Peyer's patch (tissue), 4 donors: ENCODE measurements around the gene EXOC1. TPM values are rescaled to one million over a fixed set of nuclear protein-coding genes. Genes with fewer than 3 reads are reported as not detected.

Experiments
- DNase-seq, 3 donors: peaks; one replicate each; pipeline ENCODE4 v3.0.0-alpha.2; 2017 to 2019
- H3K27ac ChIP-seq, 4 donors: fragments of 200-600 bp; sonication (generic); one replicate each; pipeline ENCODE4 v1.5.1; 2016 to 2019
- H3K27me3 ChIP-seq, 2 donors: fragments of 200-600 bp; sonication (generic); one replicate each; pipeline ENCODE4 v1.5.1; 2019
- H3K36me3 ChIP-seq, 3 donors: fragments of 200-600 bp; sonication (generic); one replicate each; pipeline ENCODE4 v1.5.1; 2016 to 2019
- H3K4me1 ChIP-seq, 4 donors: fragments of 200-600 bp; sonication (generic); one replicate each; pipeline ENCODE4 v1.5.1; 2016 to 2019
- H3K4me3 ChIP-seq, 4 donors: fragments of 200-600 bp; sonication (generic); 1 replicate in 3 of 4; 2 replicates in 1 of 4; pipeline ENCODE4 v1.5.1; 2016 to 2019; ENCODE audit warnings: mild to moderate bottlenecking in 1 of 4
- H3K9me3 ChIP-seq, 4 donors: fragments of 200-600 bp; sonication (generic); one replicate each; pipeline ENCODE4 v1.5.1; 2016 to 2019; ENCODE audit warnings: mild to moderate bottlenecking in 1 of 4
- POLR2A ChIP-seq, 2 donors: fragments of 450-650 bp; IDR thresholded peaks; one replicate each; pipeline ENCODE4 v1.5.1; 2017; ENCODE audit warnings: antibody characterized with exemption in 2 of 2, mild to moderate bottlenecking in 2 of 2, moderate library complexity in 2 of 2
- total RNA-seq, 4 donors: library from RNA; depleted of rRNA; stranded (reverse); fragments of >200 nt; gene quantifications; one replicate each; pipeline ENCODE4 v1.1.0, GENCODE V29; 2016
- TF ChIP-seq, protein P1 (sequence below), 6 experiments: fragments of 450-650 bp in 4 of 6; fragments of 200-600 bp in 2 of 6; sonication (generic) in 1 of 6; IDR thresholded peaks; one replicate each; pipeline ENCODE4 v1.5.1; 2017 to 2019; ENCODE audit warnings: antibody characterized with exemption in 6 of 6, mild to moderate bottlenecking in 3 of 6, moderate library complexity in 1 of 6

EXOC1 gene
- total RNA-seq, 4 donors from 2014 or later = 33.9 to 57.8 (median 44.7) TPM

DNA sequence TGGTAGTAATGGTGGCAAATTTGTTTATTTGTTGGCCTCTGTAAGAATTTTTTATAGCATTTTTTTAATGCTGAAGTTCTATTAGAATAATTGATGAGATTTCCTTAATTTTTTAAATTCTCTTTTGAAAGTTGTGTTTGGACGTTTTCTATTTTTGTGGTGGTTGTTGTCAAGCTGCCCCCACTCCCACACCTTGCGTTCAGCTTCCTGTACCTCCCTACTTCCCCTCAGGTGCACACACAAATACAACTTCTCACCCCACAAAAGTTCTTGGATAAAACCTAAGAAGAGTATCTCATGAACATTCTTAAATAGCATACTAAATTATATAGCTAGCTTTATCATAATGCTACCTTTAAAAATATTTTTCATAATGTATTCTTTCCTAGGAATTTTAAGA, 38.7 kb downstream of the EXOC1 start:
- Histone ChIP-seq H3K36me3 (peaks cover 0 to 67% (median 0%) of the 10 kb centered on the region in 3 donors), H3K4me1 (no peaks in the 10 kb centered on the region), H3K27ac (no peak overlapping the region), H3K27me3 (no peaks in the 10 kb centered on the region), H3K9me3 (no peaks in the 10 kb centered on the region), H3K4me3 (no peak overlapping the region)
- no peak for DNase-seq
- TF ChIP-seq, protein P1, sequence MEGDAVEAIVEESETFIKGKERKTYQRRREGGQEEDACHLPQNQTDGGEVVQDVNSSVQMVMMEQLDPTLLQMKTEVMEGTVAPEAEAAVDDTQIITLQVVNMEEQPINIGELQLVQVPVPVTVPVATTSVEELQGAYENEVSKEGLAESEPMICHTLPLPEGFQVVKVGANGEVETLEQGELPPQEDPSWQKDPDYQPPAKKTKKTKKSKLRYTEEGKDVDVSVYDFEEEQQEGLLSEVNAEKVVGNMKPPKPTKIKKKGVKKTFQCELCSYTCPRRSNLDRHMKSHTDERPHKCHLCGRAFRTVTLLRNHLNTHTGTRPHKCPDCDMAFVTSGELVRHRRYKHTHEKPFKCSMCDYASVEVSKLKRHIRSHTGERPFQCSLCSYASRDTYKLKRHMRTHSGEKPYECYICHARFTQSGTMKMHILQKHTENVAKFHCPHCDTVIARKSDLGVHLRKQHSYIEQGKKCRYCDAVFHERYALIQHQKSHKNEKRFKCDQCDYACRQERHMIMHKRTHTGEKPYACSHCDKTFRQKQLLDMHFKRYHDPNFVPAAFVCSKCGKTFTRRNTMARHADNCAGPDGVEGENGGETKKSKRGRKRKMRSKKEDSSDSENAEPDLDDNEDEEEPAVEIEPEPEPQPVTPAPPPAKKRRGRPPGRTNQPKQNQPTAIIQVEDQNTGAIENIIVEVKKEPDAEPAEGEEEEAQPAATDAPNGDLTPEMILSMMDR (IDR thresholded peaks at IDR 0.05) = no peak
- TF ChIP-seq POLR2A (IDR thresholded peaks at IDR 0.05) = no peak

DNA sequence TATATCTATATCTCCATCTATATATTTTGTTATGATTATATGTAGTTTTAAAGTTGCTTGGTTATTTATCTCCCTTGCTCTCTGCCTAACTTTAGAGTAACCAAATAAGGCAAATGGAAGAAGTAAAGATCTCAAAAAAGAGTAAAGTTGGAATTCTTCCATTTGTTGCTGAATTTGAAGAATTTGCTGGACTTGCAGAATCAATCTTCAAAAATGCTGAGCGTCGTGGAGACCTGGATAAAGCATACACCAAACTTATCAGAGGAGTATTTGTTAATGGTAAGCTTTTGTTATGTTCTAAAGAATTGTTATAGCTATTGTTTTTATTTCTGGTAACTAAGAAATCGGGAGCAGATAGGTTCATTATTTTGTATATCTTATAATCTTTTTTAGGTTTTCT, 43.2 kb downstream of the EXOC1 start:
- DNase-seq = no peak
- Histone ChIP-seq H3K4me3 (no peak overlapping the region), H3K27ac (no peak overlapping the region), H3K36me3 (peaks cover 0 to 72% (median 0%) of the 10 kb centered on the region in 3 donors), H3K27me3 (no peaks in the 10 kb centered on the region), H3K4me1 (no peaks in the 10 kb centered on the region), H3K9me3 (no peaks in the 10 kb centered on the region)
- TF ChIP-seq POLR2A (IDR thresholded peaks at IDR 0.05) = no peak
- TF ChIP-seq, protein P1 (IDR thresholded peaks at IDR 0.05) = no peak

DNA sequence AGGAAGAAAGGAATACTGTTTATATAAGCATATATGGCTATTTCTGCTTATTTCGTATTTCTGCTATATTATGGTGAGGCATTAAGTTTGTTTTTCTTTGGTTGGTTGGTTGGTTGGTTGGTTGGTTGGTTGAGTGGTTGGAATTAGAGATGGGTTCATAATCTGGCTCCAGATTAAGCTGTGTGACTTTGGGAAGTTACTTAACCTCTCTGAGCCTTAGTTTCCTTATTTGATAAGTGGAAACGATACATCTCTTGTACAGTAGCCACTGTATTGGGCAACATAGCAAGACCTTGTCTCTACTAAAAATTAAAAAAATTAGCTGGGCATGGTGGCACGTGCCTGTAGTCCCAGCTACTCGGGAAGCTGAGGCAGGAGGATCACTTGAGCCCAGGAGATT, 49.2 kb downstream of the EXOC1 start:
- no peaks in the 10 kb centered on the region for H3K4me1 ChIP-seq
- no peaks in the 10 kb centered on the region for H3K9me3 ChIP-seq
- H3K27me3 ChIP-seq = no peaks in the 10 kb centered on the region
- no peak for DNase-seq
- no peak overlapping the region for H3K27ac ChIP-seq
- H3K36me3 ChIP-seq = peaks cover 0 to 55% (median 0%) of the 10 kb centered on the region in 3 donors
- no peak overlapping the region for H3K4me3 ChIP-seq
- TF ChIP-seq POLR2A (IDR thresholded peaks at IDR 0.05) = no peak
- TF ChIP-seq, protein P1 (IDR thresholded peaks at IDR 0.05) = no peak

DNA sequence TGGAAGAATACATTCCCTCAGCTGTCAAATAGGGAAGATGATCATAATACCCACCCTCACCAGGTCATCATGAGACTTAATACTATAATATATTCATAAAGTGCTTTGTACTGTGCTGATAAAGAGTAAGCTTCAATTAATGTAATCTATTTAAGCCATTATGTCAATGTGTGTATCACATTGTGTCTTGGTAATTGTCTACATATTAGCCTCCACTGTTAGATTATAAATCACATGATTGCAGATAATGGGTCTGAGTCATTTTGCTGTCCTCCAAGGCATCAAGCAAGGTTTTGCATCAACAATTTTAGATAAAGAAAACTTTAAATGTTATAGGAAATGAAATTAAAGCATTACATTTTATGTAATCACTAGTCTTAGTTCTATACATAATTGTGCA, 50.1 kb downstream of the EXOC1 start:
- H3K27ac ChIP-seq = no peak overlapping the region
- no peak overlapping the region for H3K4me3 ChIP-seq
- TF ChIP-seq, protein P1 (IDR thresholded peaks at IDR 0.05) = no peak
- no peak for TF ChIP-seq POLR2A (IDR thresholded peaks at IDR 0.05)
- DNase-seq = no peak
- H3K36me3 ChIP-seq = peaks cover 0 to 49% (median 0%) of the 10 kb centered on the region in 3 donors
- H3K27me3 ChIP-seq = no peaks in the 10 kb centered on the region
- no peaks in the 10 kb centered on the region for H3K4me1 ChIP-seq
- no peaks in the 10 kb centered on the region for H3K9me3 ChIP-seq

DNA sequence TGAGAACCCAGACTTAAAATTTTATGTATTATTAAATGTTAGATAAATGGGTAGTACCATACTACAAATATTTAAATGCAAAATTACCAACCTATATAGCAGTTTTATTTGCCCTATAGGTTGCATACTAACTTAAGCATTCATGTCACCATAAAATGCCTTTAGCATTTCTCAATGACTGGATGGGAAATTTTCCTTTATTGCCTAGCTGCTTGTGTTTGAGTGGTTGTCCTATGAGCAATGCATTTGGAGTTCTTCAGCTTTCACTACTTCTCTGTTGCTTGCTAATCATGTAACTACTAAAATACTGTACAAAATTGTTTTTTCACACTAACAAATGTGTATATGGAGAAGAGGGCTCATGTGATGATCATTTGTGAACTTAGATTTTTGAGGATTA, 51.1 kb downstream of the EXOC1 start:
- no peak for DNase-seq
- Histone ChIP-seq H3K4me1 (no peaks in the 10 kb centered on the region), H3K9me3 (no peaks in the 10 kb centered on the region), H3K27ac (no peak overlapping the region), H3K4me3 (no peak overlapping the region), H3K36me3 (peaks cover 0 to 49% (median 0%) of the 10 kb centered on the region in 3 donors), H3K27me3 (no peaks in the 10 kb centered on the region)
- TF ChIP-seq, protein P1 (IDR thresholded peaks at IDR 0.05) = no peak
- no peak for TF ChIP-seq POLR2A (IDR thresholded peaks at IDR 0.05)

DNA sequence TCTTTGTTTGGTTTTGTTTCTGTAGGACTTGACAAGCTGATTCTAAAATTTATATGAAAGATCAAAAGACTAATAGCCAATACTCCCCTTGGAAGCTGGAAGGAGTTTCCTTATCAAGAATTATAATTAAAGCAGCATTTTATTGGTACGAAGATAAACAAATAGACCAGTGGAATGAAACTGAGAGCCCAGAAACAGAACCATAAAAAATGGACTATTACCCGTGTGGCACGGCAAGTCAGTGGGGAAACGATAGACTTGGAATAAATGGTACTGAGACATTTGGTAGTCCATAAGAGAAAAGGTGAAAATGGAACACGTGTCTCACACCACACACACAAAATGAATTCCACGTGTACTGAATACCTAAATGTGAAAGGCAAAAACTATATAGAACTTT, 52.9 kb downstream of the EXOC1 start:
- no peaks in the 10 kb centered on the region for H3K4me1 ChIP-seq
- H3K27ac ChIP-seq = no peak overlapping the region
- TF ChIP-seq, protein P1 (IDR thresholded peaks at IDR 0.05) = no peak
- TF ChIP-seq POLR2A (IDR thresholded peaks at IDR 0.05) = no peak
- DNase-seq = no peak
- no peaks in the 10 kb centered on the region for H3K27me3 ChIP-seq
- no peak overlapping the region for H3K4me3 ChIP-seq
- H3K36me3 ChIP-seq = peaks cover 0 to 33% (median 0%) of the 10 kb centered on the region in 3 donors
- H3K9me3 ChIP-seq = no peaks in the 10 kb centered on the region
